GM15510 (cell line): Measurements from ENCODE around the gene MYO3A.

Source experiments
- POLR2A ChIP-seq: IDR thresholded peaks from 3 replicates; pipeline ENCODE4 v1.6.1; 2011; ENCODE audit warnings: borderline replicate concordance; ENCODE audit not compliant: insufficient read length; ENCODE audit errors: extremely low read depth

Gene MYO3A

GRCh38 chr10:26214551-26215395 is 280.7 kb downstream of the MYO3A start:
- no peak for TF ChIP-seq POLR2A

- TF ChIP-seq POLR2A = no peak
Observed at GRCh38 chr10:26215396-26215934, 281.4 kb downstream of the MYO3A start.

GRCh38 chr10:26215935-26216584 is 282.0 kb downstream of the MYO3A start:
- TF ChIP-seq POLR2A = no peak

- TF ChIP-seq POLR2A = no peak
Observed at GRCh38 chr10:26216585-26217395, 282.8 kb downstream of the MYO3A start, which contains the start of gene GAD2. Gene GAD2 (plus strand): TSS chr10:26216774. CDS start chr10:26216810, 36 bp downstream.

GRCh38 chr10:26217396-26218086 is 283.5 kb downstream of the MYO3A start:
- TF ChIP-seq POLR2A = no peak

- no peak for TF ChIP-seq POLR2A
Observed at GRCh38 chr10:26219676-26220075, 285.6 kb downstream of the MYO3A start.

- TF ChIP-seq POLR2A = no peak
Observed at GRCh38 chr10:26220901-26221300, 286.9 kb downstream of the MYO3A start.

- TF ChIP-seq POLR2A = no peak
Observed at GRCh38 chr10:26221541-26221940, 287.5 kb downstream of the MYO3A start.

GRCh38 chr10:26222563-26222962 is 288.5 kb downstream of the MYO3A start:
- TF ChIP-seq POLR2A = no peak

GRCh38 chr10:26225322-26225721 is 291.3 kb downstream of the MYO3A start:
- TF ChIP-seq POLR2A = no peak

- no peak for TF ChIP-seq POLR2A
Observed at GRCh38 chr10:26227786-26228185, 293.8 kb downstream of the MYO3A start.

GRCh38 chr10:26232174-26232573 is 298.1 kb downstream of the MYO3A start:
- no peak for TF ChIP-seq POLR2A

- TF ChIP-seq POLR2A = no peak
Observed at GRCh38 chr10:26235761-26236160, 301.7 kb downstream of the MYO3A start.

- no peak for TF ChIP-seq POLR2A
Observed at GRCh38 chr10:26238378-26238777, 304.3 kb downstream of the MYO3A start.
